Anterior cingulate cortex (tissue), 58 donors: ENCODE measurements around the gene ADCK1.
"Not testable (repeated sequence)": the region's sequence is repeated elsewhere in the genome, so short reads cannot be mapped to it uniquely, and the experiment has no call there.

Experiments used
- DNase-seq, 58 donors: peaks; one replicate each; lab custom pipeline; 2025; lab: John Stamatoyannopoulos, UW

The ADCK1 gene

DNA sequence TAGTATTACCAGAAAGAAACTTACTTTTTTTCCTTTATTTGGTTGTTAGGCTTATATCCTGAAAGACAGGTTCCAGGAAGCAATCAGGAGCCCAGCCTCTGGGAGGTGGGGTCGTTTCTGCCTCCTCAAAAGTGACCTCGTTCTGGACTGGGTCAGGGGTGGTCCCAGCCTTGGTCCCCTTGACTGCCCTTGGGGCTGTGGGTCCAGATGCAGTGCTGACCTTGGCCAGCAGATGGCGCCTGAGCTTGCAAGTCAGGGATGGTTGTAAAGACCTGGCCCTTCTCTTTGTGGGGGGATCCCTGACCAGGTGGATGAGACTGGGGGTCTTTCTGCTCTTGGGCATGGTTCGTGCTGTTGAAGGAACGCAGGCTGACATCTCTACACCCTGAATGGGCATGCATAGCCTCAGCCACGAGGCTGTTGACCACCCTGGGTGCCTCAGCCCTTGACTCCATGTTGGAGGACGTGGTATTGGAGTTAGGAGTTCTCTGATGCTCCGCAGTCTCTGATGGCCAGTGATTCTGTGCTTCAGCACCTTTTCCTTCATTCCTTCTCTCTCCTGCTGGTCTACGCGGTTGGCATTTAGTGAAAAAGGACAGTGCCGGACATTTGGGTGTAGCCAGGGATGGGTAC lies 62.4 kb downstream of the ADCK1 start:
- DNase-seq: peak in 57 of 58 donors; percentile 3 to 93 (median 59)

DNA sequence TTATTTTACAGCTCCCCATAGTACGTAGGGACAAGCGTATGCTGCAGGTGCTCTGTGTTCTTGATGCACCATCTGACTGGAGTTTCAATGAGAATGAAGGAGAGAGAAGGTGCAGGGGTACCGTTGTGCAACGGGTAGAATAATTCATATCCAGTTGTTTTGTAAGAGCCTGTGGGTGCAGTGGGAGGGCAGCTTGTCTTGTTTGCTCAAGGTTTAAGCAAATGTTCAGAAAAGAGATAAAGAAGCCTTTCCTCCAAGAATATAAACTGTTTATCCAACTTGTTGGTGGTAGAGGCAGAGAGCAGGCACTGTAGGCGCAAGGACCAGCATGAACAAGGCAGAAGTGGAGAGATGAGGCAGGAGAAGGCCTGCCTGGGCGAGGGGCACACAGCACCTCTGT lies 64.2 kb downstream of the ADCK1 start:
- DNase-seq: no peak

- no peak for DNase-seq
These were observed 64.7 kb downstream of the ADCK1 start for GRCh38 chr14:77864580-77864979.

GRCh38 chr14:77865455-77865854 lies 65.5 kb downstream of the ADCK1 start:
- DNase-seq: no peak

- DNase-seq: no peak
These were observed 67.0 kb downstream of the ADCK1 start for GRCh38 chr14:77866932-77867331.

GRCh38 chr14:77867476-77867875 lies 67.6 kb downstream of the ADCK1 start:
- DNase-seq: no peak

DNA sequence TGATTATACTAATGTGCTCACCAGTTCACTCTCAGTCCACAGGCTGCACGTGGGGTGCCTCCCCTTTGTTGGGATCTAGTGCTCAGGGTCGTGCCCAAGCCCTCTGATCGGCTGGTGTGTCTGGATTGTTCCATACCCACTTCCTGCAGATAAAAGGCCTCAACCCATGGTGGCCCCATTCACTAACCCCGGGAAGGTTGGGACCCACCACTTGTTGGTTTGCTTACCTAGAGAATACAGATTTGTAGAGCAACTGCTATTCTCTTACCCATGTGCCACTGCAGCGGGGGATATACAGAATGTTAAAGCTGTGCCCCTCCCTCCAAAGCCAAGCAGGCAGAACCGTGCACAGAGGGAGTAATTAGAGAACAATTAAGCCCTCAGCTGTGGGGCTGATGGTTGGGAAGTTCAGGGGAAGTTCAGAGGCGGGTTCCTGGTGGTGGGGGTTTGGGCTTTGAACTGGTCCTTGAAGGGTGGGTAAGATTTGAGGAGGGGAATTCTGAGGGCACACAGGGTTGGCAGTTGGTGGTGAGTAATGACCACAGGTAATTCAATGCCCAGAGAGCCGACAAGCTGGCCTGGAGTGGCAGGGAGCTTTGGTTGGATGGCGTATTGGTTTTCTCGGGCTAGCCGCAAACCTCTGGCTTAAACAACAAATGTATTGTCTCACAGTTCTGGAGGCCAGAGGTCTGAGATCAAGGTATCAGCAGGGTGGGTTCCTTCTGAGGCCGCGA lies 68.8 kb downstream of the ADCK1 start:
- DNase-seq: no peak

GRCh38 chr14:77869340-77869739 lies 69.4 kb downstream of the ADCK1 start:
- DNase-seq: no peak

GRCh38 chr14:77870646-77871045 lies 70.7 kb downstream of the ADCK1 start:
- DNase-seq: no peak

- no peak for DNase-seq
These were observed 72.2 kb downstream of the ADCK1 start for GRCh38 chr14:77872152-77872551.

DNA sequence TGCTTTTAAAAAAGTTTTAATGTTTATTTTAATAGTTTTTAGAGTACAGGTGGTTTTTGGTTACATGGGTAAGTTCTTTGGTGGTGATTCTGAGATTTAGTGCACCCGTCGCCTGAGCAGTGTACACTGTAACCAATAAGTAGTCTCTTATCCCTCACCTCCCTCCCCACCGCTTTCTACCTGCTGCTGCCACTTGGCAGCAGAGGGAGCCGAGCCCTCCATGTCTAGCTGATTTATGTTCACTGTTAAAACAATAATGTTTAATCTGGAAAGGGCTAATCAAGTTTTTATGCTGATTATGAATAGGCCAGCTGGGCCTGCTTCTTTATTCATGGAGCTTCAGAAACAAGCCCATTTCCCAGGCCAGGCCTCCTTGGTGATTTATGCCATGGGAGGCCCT lies 73.1 kb downstream of the ADCK1 start:
- no peak for DNase-seq

DNA sequence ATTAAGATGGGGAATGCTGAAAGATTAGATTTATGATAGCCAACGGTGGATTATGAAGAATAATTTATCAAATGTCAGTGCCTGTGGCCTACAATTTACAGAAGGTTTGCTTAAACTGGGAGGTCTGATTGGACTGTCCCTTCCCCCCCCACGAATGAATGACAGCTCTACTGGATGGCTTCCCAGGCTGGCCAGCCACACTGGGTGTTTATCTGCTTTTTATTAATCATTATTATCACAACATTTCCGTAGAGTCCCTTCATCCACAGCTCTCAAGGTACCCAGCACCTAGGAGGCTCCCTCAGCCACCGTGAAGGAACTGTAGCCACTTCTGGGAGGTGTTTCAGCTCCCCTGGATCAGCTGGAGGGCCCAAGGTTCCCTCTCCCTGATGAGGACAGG lies 78.9 kb downstream of the ADCK1 start:
- no peak for DNase-seq

DNA sequence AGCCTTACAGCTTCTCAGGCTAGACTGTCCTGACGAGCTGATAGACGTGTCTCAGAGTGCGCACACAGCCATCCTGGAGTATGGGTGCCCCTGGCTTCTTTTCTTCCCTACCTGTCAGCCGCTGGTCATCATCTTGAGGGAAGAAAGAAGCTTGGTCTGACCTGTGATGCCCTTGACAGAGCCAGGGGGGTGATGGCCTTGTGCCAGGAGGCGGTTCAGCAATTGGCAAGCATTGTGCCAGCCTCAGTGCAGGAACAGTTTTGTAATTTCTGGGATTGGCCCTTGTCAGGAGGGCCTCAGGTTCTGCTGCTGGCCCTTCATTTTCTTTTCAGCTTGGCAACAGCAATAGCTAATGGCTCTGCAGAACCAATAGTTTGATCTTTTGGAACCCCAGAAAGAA lies 80.1 kb downstream of the ADCK1 start:
- DNase-seq: no peak

- DNase-seq: peak in 27 of 58 donors; percentile 6 to 73 (median 24)
These were observed 82.2 kb downstream of the ADCK1 start for GRCh38 chr14:77882098-77882497.

- DNase-seq: peak in 1 of 58 donors; percentile 7
These were observed 82.7 kb downstream of the ADCK1 start for GRCh38 chr14:77882636-77883035.

- DNase-seq: no peak
These were observed 83.4 kb downstream of the ADCK1 start for GRCh38 chr14:77883131-77883846.

GRCh38 chr14:77883847-77884238 lies 83.9 kb downstream of the ADCK1 start:
- DNase-seq: peak in 9 of 58 donors; percentile 4 to 46 (median 13)

- DNase-seq: no peak
These were observed 85.5 kb downstream of the ADCK1 start for GRCh38 chr14:77885367-77885766.

DNA sequence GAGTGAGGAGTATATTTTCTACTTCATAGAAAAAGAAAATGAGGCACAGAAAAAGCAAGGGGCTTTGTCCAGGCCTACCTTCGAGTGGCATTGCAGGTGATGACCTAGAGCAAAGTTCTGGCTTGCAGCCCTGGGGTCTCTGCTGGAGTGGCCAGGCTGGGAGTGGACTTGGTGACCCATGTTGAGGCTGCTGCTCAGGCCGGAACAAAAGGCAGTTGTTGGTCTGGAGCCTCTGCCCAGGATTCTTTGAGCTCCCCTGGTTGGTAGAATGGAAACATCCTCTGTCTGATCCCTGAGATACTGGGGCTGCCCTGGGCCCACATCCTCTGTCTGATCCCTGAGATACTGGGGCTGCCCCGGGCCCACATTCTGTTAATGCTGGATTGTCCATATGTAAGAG lies 86.1 kb downstream of the ADCK1 start:
- no peak for DNase-seq

DNA sequence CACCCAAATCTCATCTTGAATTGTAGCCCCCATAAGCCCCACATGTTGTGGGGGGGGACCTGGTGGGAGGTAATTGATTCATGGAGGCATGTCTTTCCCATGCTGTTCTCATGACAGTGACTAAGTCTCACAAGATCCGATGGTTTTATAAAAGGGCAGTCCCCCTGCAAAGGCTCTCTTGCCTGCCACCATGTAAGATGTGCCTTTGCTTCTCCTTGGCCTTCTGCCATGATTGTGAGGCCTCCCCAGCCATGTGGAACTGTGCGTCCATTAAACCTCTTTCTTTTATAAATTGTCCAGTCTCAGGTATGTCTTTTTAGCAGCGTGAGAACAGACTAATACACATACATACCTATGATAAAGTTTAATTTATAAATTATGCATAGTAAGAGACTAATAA lies 89.0 kb downstream of the ADCK1 start:
- DNase-seq: not testable (repeated sequence)

GRCh38 chr14:77889971-77890442 lies 90.1 kb downstream of the ADCK1 start:
- DNase-seq: peak in 14 of 58 donors; percentile 9 to 57 (median 18)
